HG03280 (cell line): ENCODE measurements around the gene RBP2.

Experiments used
- ATAC-seq: cut with Tn5 transposase; IDR thresholded peaks from one replicate; pipeline ENCODE4 v1.9.1; 2021; ENCODE audit warnings: mild to moderate bottlenecking, moderate library complexity; ENCODE audit not compliant: unreplicated experiment

The RBP2 gene

DNA sequence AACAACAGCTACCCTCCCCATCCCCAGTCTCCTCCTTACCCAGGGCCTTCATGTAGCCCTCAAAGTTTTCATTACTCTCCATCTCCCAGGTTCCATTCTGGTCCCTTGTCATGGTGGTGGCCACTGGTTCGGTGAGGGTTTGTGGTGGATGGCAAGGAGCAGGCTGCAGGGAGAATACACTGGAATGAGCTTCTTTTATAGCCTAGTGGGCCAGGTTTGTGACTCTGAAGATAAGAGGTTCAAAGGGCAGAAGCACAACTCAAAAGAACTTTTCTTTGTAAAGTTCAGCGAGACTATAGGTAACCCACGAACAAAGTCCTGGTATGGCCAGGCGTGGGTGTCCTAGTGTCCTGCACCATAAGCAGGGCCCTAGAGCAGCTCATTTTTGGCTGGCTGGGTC is at the start of gene RBP2:
Gene RBP2 (minus strand): TSS at position 169 of the 400 bp plus-strand sequence. CDS start 57 bp downstream, at position 112.
- no peak for ATAC-seq

DNA sequence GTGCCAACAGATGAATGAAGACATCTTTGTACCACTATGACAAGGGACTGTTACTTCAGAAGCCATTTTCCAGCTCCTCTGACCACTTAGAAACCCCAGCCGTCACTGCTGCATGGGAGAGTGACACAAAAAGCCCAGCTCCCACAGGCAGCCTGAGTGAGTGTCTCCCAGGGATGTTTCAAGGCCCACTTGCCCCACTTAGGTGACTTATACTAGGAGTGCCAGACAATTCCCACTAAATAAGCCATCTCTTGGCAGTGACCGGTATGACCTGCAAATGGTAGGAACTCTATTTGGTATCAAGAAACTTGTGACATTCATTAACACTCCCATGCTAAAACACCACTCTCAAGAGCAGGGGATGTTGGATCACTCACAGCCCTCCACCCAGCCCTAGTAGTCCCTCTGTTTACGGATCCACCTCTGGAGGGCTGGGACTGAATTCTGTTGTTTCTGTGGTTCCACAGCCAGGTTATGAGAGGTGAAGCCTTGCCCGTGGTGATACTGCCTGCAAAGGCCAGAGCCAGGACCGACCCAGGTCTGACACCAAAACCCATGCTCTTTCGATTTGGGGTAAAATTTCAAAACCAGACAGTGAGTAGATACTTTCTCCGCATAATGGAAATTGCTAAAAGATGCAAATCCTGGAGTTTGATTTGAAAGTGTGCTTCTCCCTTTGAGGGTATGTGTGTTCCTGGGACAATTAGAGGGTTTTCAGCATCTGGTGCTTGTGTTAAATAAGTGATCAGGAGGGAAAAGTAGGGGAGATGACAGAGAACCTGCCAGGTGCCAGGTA is 48.7 kb upstream of the RBP2 start:
- no peak for ATAC-seq

DNA sequence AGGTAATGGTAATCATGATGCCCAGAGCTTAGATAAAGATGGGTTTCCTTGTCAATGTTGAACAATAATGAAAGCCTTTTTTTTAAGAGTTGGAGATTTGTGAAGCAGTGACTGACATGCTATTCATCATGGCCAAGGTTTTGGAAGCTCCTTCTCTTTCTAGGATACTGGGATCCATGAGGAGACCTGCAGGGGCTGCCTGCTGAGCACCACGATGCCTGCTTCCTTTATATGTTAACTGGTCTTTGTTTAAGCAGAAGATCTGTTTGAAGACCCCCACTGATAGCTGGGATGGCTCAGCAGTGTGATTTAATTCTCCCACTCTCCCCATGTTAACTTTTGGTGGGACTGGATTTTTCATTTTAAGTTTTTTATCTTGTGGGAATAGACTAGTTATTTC is 47.4 kb upstream of the RBP2 start:
- ATAC-seq: no peak

DNA sequence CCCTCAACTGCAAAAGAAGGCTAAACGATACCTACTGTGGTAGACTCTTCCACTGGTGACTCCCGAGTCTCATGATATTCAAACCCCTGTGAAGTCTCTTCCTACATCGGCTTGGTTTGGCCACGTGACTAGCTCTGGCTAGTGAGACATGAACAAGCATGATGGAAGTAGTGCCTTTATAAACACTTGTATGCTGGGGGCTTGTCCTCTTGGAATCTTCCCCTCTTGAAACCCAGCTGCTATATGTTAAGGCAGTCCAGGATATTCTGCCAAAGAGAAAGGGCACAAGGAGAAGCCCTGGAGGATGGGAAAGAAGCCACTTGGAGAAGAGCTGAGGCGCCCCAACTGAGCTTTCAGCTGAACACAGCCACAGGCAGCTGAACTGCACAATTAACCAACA is 46.9 kb upstream of the RBP2 start:
- no peak for ATAC-seq

DNA sequence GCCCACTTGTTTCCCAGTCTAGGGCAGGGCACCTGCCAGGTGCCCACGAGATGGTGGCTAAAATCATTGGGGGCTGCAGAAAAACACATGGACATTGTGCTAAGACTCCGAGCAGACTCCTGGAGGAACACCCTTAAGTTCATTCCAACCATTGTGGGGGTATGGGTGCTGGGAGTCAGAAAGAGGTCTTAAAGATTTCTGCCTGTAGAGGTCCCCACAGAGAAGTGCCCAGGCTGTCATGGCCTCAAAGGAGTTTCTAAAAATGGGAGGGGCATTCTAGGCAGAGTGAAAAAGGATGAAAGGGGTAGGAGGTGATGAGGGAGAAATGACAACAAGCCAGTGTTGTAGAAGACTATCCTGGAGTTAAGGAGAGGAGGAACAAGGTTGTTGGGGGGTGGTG is 46.1 kb upstream of the RBP2 start:
- no peak for ATAC-seq

DNA sequence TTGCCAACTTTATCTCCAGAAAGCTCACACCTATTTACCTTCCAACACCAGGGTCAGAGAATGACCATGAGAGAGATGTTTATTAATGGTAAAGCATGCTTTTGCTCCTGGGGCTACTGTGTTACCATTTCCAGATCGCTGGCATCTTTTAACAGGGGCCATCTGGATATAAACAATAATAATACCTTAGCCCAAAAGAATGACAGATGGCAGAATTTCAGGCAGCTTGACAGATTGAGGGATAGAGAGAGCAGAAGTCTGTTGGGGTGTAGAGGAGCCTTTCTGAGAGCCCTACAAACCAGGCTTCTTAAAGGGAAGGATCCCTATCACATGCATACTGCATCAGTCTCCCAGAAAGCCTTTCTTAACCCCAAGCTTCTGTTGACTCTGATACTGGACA is 45.5 kb upstream of the RBP2 start:
- no peak for ATAC-seq

DNA sequence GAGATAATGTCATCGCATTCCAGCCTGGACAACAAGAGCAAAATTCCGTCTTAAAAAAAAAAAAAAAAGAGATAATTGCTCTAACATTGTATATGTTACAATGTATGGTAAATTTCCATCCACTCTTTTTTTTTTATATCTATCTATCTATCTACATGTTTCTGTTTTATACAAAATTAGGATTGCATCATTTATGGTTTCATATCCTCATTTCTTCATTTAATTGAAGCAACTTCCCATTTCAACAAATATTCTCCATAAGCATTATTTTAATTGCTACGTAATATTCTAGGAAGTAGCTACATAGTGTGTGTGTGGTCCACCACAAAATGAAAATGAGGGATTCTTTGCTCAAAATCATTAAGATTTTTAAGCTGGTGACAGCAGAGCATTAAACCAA is 44.8 kb upstream of the RBP2 start:
- no peak for ATAC-seq

DNA sequence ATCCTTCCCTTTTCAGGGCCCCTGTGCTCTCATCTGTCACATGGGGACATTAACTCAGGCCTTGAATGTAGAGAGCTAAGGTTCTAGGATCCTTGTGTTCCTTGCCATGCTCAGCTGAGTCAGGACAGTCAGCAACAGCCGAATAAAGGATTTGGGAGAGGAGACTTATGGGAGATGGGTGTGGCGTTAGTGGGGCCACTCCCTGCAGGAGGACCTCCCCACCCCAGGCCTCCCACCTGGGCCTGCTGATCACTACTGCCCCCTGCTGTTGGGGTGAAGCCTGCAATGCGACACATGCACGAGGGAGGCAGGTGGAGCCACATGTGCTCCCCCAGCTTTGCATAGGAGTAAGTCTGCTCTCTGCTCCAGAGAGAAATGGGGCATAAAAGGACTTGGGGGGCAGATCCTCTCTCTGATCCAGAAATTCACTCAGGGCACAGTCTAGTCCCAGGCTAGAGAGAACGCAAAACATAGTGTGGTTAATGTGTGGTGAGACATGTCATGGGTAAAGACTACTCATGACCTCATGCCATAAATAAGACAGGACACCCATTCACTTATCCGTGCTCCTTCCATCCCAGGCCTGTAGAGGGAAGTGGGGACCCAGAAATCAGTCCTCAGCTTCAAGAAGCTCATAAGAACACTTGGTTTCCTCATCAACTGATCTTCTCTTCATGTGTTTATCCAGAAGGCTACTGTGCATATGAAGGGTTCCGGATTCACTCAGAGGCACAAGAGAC is 43.9 kb upstream of the RBP2 start:
- no peak for ATAC-seq

DNA sequence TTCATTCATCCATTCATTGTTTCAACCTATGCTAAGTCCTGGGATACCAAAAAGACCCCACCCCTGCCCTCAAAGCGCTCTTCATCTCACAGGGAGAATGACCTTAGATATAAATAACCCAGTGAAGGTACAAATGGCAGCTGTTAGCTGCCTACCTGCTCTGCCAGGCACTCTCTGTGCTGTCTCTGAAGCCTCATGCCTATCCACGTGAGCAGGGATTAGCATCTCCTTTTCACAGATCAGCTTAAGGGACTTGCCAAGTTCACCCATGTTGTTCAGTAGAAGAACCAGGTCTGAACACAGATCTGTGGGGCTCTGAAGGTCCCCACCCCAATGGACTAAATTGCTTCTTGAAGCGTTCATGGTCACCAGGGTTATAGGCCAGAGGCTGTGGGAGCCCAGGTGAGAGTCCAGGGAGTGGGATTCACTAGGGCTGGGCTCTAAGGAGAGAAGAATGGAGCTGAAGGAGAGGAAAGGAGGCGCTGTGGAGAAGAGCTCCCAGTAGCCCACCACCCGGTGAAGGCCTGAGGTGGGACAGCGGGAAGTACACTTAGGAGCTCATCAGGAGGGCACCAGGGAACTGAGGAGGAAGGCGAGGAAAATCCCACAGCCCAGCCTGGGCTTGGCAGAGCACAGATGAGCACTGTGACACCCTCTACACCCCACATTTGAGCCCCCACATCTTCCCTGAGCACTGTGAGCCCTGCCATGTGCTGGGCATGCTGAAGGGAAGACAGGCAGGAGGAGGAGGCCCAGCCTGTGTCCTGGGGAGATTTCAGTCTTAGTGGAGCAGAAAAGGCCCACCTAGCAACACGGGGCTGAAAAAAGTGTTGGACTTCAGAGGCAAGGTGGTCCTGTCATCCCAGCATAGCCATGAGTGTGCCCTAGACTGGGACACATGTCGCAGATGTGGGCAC is 42.9 kb upstream of the RBP2 start:
- ATAC-seq: no peak

DNA sequence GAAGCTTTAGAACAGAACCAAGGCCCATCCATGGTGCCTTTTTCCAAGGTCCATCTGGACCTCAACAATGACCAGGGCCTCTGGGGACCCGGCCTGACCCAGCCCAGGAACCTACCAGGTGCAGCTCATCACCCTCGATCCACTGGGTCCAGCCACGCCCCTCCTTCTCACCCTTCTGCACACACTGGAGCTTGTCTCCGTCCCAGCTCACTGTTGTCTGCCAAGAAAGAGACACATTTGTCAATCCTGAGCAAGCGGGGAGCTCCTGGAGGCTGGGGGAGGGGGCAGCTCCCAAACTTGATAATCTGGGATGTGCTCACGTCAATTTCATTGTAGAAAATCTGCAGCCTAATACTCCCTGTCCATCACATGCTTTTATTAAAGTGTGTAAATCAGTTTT is 42.0 kb upstream of the RBP2 start:
- no peak for ATAC-seq

DNA sequence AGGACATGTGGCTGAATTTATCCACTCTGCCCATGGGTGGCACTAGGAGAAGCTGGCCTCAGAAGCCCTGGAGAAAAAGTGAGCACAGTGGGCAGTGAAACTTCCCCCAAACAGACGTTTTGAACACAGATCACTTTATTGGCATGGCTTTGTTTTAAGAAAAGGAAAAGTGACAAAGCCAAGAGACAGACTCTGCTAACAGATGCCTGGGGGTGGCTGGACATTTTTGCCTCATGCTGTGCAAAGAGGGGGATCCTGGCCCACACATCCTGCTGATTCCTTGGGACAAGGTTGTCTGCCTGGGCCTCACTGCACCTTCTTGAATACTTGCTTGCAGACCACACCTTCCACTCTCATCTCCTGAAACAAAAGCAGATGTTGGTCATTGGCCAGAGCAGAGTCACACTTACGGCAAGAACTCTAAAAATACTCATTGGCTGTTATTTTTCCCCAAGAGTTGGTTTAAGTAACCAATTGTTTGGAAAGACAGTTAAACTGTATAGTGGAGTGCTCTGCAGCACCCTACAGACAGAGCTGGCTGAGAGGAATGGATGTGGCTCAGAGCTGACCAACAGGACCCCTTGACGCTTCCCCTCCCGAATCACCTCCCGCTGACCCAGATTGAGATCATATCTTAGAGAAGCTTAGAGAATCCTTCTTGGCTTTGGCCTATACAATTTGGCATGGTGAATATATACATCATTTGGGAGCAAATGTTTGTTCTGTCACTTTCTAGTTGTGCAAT is 41.2 kb upstream of the RBP2 start:
- no peak for ATAC-seq

DNA sequence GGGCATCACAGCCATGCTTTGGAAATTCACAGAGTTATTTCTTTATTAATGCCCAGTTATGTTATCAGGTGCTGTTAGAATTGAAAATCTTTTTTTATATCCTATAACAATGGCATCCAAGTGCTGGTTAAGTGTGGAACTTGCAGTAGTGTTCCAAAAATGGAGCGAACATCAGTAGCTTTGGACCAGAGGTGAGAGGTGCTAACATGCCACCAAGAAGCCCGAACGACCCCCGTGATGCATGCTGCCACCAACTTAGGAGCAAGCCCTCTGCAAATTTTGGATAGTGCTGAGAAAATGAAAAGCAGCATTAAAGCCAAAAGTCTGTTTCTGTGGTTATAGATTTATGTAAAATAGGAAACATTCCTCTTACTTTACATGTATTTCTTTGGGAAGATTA is 38.4 kb upstream of the RBP2 start:
- no peak for ATAC-seq

DNA sequence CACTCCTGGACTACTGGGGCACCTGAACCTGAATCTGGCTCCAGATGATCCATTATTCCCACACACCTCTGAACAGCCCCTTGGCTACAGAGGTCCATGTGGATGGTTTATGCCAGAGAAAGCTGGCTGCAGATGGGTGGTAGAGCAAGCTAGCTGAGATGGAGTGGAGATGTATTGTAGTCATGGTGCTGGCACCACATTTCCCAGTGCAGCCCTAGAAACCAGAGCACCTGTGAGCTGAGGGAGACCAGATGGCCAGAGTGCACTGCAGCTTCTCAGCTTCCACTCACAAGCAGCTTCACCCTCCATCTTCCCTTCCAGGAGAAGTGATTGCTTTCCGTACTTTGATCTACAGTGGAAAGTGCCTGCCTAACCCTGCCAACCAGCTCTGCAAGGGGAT is 33.3 kb upstream of the RBP2 start:
- ATAC-seq: no peak

DNA sequence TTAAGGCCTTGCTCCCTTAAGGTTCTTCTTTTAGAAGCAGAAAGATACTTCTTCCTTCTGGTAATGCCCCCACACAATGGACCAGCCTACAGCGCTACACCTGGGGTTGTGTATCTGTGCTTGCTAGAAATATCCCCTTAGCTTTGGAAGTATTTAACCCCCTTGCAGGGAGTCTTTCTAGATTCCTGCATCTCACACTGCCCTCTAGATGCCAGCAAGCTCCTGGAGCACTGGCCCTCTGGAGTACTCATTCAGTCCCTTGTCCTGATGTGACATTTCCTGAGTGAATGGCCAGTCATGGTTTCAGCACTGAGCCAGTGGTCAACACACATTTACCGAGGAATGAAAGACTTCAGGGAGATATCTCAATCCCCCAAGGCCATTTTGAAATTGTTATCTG is 30.4 kb upstream of the RBP2 start:
- no peak for ATAC-seq

DNA sequence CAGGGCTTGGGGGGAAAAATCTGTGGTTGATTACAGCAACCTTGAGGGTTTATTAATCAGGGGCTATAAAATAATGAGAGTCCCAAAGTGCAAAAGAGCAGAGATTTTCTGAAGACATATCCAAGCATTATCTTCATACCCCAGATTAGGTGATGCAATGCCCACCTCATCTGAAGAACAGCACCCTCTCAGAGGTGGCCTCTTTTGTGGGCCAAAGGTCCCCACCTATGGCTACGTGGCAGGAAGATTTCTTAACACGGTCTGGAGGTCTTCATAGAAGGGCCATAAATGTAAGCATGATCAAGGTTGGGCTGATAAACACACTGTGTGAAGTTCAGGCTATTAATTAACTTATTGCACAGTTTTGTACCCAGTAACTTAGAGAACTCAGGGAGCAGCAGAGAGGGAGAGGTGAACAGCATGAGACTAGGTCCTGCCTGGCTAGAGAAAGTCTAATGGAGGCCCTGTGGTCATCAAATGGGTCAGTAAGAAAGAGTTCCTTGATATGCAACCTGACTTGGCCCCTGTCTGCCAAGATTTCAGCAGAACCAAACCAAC is 29.6 kb upstream of the RBP2 start:
- no peak for ATAC-seq

DNA sequence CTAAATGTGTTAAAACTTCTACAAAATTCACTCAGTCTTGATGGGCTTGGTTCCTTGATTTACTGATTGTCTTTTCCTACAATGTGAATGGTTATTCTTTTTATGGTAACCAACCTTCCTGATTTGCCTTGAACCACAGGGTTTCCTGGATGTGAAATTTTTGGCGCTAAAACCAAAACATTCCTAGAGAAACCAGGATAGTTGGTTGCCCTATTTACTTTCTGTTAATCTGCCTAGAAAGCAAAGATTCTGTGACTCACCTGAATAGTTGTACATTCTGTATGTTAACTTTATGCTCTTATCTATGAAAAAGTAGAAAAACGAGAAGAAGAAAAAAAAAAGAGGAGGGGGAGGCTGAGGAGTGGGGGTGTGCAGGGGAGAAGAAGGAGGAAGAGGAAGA is 23.2 kb upstream of the RBP2 start:
- ATAC-seq: no peak

DNA sequence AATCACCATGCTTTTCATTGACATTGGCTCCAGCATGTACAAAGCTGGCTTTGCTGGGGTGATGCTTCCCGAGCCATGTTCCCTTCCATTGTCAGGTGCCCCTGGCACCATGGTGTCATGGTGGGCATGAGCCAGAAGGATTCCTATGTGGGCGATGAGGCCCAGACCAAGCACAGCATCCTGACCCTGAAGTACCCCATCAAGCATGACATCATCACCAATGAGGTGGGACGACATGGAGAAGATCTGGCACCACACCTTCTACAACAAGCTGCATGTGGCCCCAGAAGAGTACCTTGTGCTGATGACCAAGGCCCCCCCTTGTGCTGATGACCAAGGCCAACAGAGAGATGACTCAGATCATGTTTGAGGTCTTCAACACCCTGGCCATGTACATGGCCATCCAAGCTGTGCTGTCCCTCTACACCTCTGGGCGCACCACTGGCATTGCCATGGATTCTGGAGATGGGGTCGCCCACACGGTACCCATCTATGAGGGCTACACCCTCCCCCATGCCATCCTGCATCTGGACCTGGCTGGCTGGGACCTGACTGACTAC is 17.6 kb upstream of the RBP2 start:
- ATAC-seq: no peak

DNA sequence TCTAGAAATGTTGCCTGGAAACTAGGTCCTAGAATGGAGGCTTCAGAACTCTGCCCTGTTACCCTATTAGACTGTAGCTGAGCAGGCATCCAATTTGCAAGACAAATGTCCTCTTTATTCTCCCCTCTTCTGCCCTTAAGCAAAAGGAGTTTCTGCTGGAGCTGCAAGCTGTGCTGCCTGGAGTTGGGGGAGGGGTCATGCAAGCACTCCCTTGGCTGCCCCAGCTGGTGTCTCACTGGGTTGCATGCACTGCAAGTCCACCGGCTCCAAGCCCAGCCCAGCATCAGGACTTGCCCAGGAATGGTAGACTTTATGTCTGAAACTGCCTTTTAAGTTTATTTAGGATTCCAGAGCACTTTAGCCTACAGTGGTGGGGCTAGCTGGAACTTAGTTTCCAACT is 15.7 kb upstream of the RBP2 start:
- ATAC-seq: no peak

DNA sequence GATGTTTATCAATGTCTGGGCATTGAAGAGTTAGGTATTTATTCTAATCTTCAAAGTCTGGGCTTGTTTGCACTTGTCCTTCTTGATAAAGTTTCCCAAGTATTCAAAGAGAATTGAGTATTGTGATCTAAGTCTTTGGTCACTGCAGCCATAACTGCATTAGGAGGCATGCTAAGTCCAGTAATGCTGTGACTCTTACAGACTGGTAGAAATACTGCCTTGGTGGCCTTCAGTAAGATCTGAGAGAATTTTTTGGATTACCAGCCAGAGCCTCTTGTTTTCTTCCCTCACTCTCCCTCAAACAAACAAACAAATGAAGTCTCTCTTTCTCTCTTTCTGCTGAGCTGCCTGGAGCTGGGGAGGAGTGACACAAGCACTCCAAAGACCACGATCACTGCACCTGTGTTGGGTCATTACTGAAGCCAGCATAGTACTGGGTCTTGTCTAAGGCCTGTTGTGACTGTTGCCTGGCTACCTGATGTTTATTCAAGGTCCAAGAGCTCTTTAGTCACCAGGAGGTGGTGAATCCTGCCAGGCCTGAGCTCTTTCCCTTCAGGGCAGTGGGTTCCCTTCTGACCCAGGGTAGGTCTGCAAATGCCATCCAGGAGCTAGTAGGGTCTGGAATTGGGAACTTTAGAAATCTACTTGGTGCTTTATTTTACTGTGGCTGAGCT is 14.8 kb upstream of the RBP2 start:
- ATAC-seq: no peak

DNA sequence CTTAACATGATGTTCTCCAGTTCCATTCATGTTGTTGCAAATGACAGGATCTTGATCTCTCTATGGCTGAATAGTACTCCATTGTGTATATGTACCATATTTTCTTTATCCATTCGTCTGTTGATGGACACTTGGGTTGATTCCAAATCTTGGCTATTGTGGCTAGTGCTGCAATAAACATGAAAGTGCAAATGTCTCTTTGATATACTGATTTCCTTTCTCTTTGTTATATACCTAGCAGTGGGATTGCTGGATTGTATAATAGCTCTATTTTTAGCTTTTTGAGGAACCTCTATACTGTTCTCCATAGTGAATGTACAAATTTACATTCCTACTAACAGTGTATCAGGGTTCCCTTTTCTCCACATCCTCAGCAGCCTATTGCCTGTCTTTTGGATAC is 5.9 kb upstream of the RBP2 start:
- ATAC-seq: no peak
